Activated CD8-positive, alpha-beta memory T cell treated with anti-CD3 and anti-CD28 coated beads for 1 hour (primary cell): ENCODE results near the gene GTF2A1L.
"Not testable (repeated sequence)": the region's sequence is repeated elsewhere in the genome, so short reads cannot be mapped to it uniquely, and the experiment has no call there.

Experiments used
- DNase-seq, 2 donors: peaks; one replicate each; pipeline ENCODE4 v3.0.0-alpha.2; 2020; ENCODE audit warnings: low read depth in 1 of 2; ENCODE audit errors: extremely low read depth in 1 of 2

Gene GTF2A1L

DNA sequence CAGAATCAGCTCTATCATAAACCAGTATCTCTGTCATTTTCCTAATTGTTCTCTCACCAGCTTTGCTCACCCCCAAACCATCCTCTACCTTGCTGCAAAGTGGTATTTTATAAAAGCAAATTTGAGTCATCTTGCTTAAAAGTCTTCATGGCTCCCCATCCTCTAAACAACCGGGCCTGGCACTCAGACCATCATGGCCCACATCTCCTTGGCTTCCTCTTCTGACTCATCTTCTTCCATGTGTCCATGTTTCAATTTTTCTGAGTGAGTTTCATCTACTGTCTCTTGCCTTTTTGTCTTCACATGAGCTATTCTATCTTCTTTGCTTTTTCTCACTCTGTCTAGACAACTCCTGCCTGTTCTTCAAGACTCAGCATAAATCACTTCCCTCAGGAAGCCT is 79.2 kb downstream of the GTF2A1L start:
- DNase-seq: no peak

GRCh38 chr2:48699348-48699930 is 81.8 kb downstream of the GTF2A1L start:
- DNase-seq: no peak

- not testable (repeated sequence) for DNase-seq
Observed at GRCh38 chr2:48703621-48704020, 86.0 kb downstream of the GTF2A1L start.

GRCh38 chr2:48707466-48707865 is 89.8 kb downstream of the GTF2A1L start:
- no peak for DNase-seq

DNA sequence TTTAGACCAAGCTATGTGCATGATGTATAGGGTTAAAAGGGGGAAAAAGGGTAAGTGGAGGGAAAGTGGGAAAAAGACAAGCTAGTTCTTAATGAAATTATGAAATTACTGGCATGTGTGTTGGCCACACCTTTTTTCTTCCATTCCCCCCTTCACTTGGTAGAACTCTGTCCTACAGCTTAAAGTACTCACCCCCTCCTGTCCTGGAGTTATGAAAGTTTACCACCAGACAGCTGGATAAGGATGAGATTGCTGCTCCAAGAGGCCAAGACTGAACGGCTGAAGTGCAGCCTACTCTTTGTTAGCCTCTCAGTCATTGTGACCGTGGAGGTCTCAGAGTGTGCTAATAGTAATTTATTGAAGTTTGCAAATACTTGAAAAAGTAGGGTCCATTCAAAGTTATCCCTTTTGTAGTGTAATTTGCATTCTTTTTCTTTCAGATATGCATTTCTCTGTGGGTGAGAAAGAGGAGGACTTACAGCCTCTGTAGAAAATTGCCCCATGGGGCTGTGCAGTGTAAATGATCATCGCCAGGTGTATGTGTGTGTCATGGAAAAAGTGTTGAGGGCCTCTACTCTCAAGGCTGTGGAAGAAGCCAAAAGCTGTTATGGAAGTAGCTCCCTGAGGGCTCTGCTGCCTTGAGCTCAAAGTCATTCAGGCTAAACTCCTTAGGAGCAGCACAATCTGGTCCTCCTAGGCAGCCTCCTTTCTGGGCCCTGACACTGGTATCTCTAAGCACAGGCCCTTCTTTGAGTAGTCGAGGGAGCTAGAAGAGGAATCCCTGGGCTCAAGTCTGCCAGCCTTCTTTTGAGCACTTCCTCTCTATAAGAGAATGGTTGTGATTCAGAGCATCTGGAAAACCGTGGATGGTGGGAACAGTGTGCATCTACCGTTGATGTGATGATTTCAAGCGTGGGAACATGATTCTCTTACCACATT is 91.7 kb downstream of the GTF2A1L start:
- no peak for DNase-seq

DNA sequence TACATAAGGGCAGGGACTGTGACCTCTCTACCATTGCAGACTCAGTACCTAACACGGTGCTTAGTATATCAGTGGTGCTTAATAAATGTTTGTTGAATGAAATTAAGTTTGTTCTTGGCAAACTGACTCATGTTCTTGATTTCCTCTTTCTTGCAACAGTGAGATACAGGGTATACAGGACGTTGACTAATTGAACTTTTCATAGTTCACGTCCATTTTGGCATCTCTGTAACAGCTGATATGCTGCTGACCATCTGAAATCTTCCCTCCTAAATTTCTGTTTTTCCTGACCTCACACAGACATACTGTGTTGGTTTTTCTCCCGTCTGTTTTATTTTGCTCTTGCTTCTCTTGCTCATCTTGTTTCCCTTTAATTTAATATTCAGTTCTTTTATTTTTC is 93.7 kb downstream of the GTF2A1L start:
- DNase-seq: no peak

- no peak for DNase-seq
Observed at GRCh38 chr2:48712151-48712550, 94.5 kb downstream of the GTF2A1L start.

GRCh38 chr2:48713647-48714046 is 96.0 kb downstream of the GTF2A1L start:
- no peak for DNase-seq

- DNase-seq: no peak
Observed at GRCh38 chr2:48714245-48714644, 96.6 kb downstream of the GTF2A1L start.

DNA sequence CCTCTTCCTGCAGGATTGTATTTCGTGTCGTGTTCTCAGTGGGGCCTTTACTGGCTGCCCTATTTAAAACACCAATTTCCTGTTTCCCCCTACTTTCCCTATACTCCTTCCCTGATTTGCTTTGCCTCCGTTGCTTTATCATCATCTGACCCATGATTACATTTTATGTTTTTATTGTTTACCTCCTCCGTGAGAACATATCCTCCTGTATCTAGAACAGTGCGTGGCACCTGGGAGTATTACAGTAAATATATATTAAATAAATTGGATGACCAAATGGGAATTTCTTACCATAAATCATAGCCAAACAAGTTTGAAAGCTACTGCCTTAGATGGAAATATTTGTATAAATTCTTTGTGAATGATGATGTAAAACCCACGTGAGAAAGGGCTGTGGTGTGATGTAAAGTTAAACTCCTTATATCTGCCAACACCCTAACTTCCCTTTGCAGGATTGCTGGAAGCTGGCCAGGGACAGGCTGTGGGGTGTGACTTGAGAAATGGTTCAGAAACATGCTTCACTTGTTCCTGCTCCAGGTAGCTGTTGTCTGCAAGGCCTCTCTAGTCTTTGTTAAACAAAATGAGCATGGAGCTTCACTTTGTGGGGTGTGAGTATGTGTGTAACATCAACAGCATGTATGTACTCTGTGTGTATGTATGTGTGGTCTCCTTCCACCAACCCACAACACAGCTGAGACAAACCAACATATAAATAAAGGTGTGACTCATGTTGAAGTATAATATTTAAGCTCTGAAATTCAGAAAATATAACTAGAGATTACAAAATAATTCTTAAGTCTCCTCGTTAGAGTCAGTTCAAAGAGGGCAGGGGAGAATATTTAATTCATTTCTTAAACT is 97.6 kb downstream of the GTF2A1L start:
- no peak for DNase-seq

GRCh38 chr2:48715956-48716355 is 98.3 kb downstream of the GTF2A1L start:
- DNase-seq: no peak

- DNase-seq: no peak
Observed at GRCh38 chr2:48717846-48718245, 100.2 kb downstream of the GTF2A1L start.

GRCh38 chr2:48719480-48720177 is 102.0 kb downstream of the GTF2A1L start:
- no peak for DNase-seq

GRCh38 chr2:48721158-48721557 is 103.5 kb downstream of the GTF2A1L start:
- DNase-seq: no peak

DNA sequence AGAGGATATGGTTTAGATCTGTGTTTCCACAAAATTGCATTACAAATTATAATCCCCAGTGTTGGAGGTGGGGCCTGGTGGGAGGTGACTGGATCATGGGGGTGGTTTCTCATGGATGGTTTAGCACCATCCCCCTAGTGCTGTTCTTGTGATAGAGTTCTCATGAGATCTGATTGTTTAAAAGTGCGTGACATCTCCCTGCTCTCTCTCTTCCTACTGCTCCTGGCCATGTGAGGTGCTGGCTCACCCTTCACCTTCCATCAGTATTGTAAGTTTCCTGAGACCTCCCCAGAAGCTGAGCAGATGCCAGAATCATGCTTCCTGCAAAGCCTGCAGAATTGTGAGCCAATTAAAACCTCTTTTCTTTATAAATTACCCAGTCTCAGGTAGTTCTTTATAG is 104.7 kb downstream of the GTF2A1L start:
- DNase-seq: no peak

DNA sequence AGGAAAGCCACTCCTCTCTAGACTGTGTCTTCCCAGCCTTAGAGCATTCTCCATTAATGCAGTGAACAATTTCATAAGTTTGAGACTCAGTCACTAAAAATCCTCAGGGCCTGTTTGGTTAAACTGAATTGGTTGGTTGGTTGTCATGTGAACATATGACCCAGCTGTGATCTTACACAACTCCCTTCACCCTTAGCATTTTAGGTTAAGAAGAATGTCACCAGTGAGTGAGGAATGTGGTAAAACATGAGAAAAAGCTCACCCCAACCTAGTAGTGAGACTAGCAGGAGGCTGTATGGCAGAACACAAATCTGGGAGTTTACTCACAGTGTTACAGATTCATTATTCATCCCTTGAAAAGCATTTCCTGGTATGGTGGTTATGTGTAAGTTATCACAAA is 105.5 kb downstream of the GTF2A1L start:
- no peak for DNase-seq

DNA sequence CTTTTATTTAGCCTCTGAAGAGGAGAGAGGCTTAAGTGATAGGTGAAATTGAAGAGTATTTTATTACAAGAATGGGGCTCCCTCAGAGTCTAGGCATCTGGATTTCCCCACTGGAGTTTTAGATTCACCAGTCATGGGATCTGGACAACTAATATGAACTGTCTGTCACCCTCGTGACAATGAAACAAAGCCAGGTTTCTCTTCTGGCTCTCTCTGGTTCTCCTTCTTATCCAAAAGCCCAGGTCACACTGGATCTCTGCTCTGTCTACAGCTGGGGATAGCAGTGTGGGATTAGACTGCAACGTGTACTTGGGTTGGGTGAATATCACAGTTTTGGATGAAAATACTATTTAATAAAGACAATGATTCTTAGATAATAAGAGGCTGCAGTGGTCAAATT is 106.6 kb downstream of the GTF2A1L start:
- no peak for DNase-seq

- DNase-seq: no peak
Observed at GRCh38 chr2:48725696-48726494, 108.2 kb downstream of the GTF2A1L start.

- no peak for DNase-seq
Observed at GRCh38 chr2:48727560-48727959, 109.9 kb downstream of the GTF2A1L start.

DNA sequence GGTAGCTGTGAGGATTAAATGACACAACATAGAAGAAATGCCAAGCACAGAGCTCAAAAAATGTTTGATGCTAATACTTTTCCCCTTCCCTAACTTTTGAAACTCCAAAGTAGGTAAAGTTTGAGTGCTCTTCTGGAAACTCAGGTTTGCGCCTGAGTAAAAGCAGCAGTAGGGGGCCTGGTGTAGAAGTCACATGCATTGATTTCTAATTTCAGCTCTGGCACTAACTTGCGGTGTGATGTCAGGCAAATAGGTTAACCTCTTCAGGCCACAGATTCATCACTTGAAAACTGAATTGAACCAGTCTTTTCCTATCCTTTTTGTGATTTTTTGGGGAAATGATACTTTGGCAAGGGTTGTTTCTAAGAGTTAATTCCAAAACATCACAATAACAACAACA is 110.6 kb downstream of the GTF2A1L start:
- DNase-seq: no peak
